Neutrophil (primary cell): ENCODE data around the gene DNAJB8.

Experiments
- H3K27ac ChIP-seq: fragments of 200-600 bp; sonication (generic); 2 replicates; pipeline ENCODE4 v1.5.1; 2016; ENCODE audit warnings: mild to moderate bottlenecking, moderate library complexity
- H3K27me3 ChIP-seq: fragments of 200-600 bp; sonication (generic); 2 replicates; pipeline ENCODE4 v1.6.0; 2016; ENCODE audit warnings: mild to moderate bottlenecking
- H3K36me3 ChIP-seq: fragments of 200-600 bp; sonication (generic); 2 replicates; pipeline ENCODE4 v1.5.1; 2017
- H3K4me1 ChIP-seq, 2 experiments: fragments of 200-600 bp in 1 of 2; sonication (generic) in 1 of 2; 1 replicate in 1 of 2; 2 replicates in 1 of 2; pipeline versions ENCODE4 v1.5.1 to v1.6.1; 2013 to 2016; ENCODE audit warnings: low read depth in 1 of 2, low read length in 1 of 2, mild to moderate bottlenecking in 1 of 2, moderate library complexity in 1 of 2; ENCODE audit not compliant: control insufficient read depth in 1 of 2, insufficient read depth in 1 of 2
- H3K4me3 ChIP-seq, 2 experiments: fragments of 200-600 bp in 1 of 2; sonication (generic) in 1 of 2; 1 replicate in 1 of 2; 2 replicates in 1 of 2; pipeline ENCODE4 v1.5.1; 2013 to 2016; ENCODE audit warnings: low read depth in 1 of 2, low read length in 1 of 2, mild to moderate bottlenecking in 1 of 2, moderate library complexity in 1 of 2
- H3K9me3 ChIP-seq: fragments of 200-600 bp; sonication (generic); 2 replicates; pipeline ENCODE4 v1.5.1; 2016
- TF ChIP-seq, protein P1 (sequence below): fragments of 200-600 bp; sonication (generic); IDR thresholded peaks from 2 replicates; pipeline ENCODE4 v1.5.1; 2016; ENCODE audit warnings: antibody characterized with exemption

The DNAJB8 gene

GRCh38 chr3:128484404-128485281 lies 18.0 kb upstream of the DNAJB8 start:
- H3K9me3 ChIP-seq = no peaks in the 10 kb centered on the region
- peaks cover 31 to 33% of the 10 kb centered on the region in 2 experiments for H3K4me1 ChIP-seq
- no peak overlapping the region for H3K4me3 ChIP-seq
- H3K27ac ChIP-seq = no peak overlapping the region
- peaks cover 100% of the 10 kb centered on the region for H3K27me3 ChIP-seq
- TF ChIP-seq, protein P1, sequence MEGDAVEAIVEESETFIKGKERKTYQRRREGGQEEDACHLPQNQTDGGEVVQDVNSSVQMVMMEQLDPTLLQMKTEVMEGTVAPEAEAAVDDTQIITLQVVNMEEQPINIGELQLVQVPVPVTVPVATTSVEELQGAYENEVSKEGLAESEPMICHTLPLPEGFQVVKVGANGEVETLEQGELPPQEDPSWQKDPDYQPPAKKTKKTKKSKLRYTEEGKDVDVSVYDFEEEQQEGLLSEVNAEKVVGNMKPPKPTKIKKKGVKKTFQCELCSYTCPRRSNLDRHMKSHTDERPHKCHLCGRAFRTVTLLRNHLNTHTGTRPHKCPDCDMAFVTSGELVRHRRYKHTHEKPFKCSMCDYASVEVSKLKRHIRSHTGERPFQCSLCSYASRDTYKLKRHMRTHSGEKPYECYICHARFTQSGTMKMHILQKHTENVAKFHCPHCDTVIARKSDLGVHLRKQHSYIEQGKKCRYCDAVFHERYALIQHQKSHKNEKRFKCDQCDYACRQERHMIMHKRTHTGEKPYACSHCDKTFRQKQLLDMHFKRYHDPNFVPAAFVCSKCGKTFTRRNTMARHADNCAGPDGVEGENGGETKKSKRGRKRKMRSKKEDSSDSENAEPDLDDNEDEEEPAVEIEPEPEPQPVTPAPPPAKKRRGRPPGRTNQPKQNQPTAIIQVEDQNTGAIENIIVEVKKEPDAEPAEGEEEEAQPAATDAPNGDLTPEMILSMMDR = no peak
- H3K36me3 ChIP-seq = no peaks in the 10 kb centered on the region

- no peak overlapping the region for H3K4me3 ChIP-seq
- H3K4me1 ChIP-seq = peaks cover 24 to 25% of the 10 kb centered on the region in 2 experiments
- no peak overlapping the region for H3K27ac ChIP-seq
- H3K9me3 ChIP-seq = no peaks in the 10 kb centered on the region
- no peaks in the 10 kb centered on the region for H3K36me3 ChIP-seq
- peaks cover 100% of the 10 kb centered on the region for H3K27me3 ChIP-seq
- TF ChIP-seq, protein P1 = no peak
Observed at GRCh38 chr3:128483657-128484403, 17.1 kb upstream of the DNAJB8 start.

DNA sequence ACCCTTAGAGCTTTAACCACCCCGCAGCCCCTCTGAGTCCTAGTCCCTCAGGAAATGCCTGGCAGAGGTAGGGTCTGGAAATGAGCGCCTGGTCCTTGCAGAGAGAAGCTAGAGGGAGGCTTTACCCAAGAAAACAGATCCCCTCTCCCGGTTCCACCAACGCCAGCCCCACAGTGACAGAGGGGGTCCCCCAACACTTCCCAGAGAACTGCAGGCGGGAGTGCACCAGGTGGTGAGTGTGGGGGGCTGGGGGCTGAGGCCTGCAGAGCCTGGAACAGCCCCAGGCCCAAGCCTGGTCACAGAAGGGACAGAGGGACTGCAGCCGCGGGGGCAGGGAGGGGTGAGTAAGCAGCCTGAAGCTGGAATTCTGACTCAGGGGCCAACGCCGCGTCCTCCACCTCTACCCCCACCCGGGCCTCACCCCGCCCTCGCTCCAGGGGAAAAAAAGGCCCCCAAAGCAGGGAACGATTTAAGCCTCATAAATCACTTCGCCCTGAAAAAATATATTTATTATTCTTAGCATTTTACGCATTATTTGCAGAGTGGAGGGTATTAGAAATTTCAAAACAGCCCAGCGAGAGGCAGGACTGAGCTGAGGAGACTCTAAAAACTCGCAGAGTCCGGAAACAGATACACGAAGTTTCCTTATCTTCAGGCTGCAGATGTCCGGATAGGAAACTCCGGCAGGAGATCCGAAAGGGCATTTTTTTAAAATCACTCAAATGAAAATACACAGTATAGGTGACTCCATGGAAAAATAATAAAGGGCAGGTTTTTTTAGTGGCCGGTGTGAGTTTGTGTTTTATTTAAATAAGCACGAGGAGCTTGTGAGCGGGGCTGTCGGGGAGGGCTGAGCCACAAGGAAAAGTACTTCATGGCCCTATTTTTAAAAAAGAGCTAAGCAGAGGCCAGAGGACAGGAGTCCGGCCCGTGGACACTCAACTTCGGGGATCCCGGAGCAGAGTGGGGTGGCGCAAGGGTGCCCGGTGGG lies 16.3 kb upstream of the DNAJB8 start:
- Histone ChIP-seq H3K4me3 (no peak overlapping the region), H3K27me3 (peaks cover 98% of the 10 kb centered on the region)
- TF ChIP-seq, protein P1 = no peak

GRCh38 chr3:128482175-128482574 lies 15.5 kb upstream of the DNAJB8 start:
- Histone ChIP-seq H3K27me3 (peaks cover 98% of the 10 kb centered on the region), H3K27ac (no peak overlapping the region), H3K4me3 (no peak overlapping the region), H3K4me1 (peaks cover 7 to 9% of the 10 kb centered on the region in 2 experiments), H3K36me3 (no peaks in the 10 kb centered on the region), H3K9me3 (no peaks in the 10 kb centered on the region)
- TF ChIP-seq, protein P1 = no peak

More for the DNA sequence above, 16.3 kb upstream of the DNAJB8 start:
- no peaks in the 10 kb centered on the region for H3K9me3 ChIP-seq
- H3K4me1 ChIP-seq = peaks cover 15 to 17% of the 10 kb centered on the region in 2 experiments
- no peaks in the 10 kb centered on the region for H3K36me3 ChIP-seq
- H3K27ac ChIP-seq = no peak overlapping the region

DNA sequence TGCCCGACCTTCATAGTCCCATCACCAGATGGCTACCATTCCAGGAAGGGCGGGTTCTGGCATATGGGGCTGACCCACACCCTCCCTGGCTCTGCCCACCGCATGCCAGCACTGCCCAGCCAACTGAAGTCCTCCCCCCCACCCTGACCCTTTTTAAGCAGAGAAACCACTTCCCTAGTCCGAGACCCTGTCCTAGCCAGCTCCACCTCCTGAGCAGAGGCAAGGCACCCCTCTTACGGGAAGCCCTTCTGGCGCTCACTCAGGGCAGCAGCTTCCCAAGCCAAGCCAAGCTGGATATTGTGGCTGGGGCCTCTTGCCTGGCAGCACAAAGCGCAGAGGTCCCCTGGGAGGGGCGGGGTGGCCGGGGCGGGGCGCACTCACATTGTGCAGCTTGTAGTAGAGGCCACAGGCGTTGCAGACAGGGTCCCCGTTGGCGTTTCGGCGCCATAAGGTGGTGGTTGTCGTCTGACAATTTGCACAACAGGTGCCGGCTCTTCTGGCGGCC lies 14.8 kb upstream of the DNAJB8 start:
- H3K36me3 ChIP-seq = no peaks in the 10 kb centered on the region
- peaks cover under 1 to 2% of the 10 kb centered on the region in 2 experiments for H3K4me1 ChIP-seq
- no peak overlapping the region for H3K27ac ChIP-seq
- H3K9me3 ChIP-seq = no peaks in the 10 kb centered on the region
- TF ChIP-seq, protein P1 = no peak
- no peak overlapping the region for H3K4me3 ChIP-seq
- peaks cover 94% of the 10 kb centered on the region for H3K27me3 ChIP-seq
